ENCODE measurements around the gene SRGAP2. TPM values are rescaled to one million over a fixed set of nuclear protein-coding genes. Genes with fewer than 3 reads are reported as not detected.
"Not testable (repeated sequence)": the region's sequence is repeated elsewhere in the genome, so short reads cannot be mapped to it uniquely, and the experiment has no call there.

SRGAP2 gene
- total RNA-seq, 2 experiments from 2014 or later = 39.5 to 43.4 TPM

DNA sequence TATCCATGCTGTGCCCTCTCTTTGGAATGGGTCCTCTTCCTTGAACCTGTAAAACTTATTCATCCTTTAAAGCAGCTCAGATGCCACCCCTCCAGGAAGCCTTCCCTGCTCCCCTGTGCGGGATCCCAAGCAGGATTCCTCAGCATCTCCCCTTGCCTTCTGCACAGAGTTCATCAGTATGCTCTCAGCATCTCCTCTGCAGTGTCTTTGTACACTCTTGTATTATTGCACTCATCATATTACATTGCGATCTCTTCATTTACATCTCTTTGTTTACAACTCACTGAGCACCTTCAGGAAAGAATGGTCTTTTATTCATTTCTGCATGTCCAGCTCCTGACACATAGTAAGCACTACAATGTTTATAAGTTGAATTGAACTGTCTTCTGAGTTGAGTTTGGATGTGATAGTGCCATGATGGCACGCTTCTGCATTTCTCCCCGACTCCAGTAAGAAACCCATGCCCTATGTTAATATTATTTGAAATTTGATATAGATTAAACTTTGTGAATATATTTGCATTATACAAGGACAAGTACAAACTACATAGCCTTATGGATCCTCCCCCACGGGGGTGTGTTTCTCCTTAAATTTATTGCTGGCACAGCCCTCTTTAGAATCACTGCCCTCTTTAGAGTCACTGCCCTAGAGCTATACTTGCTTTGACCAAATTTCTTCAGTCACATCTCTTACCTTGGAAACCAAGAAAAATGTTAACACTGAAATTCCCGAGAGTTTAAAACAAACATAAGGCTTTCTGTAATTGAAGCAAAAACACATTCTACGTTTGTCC lies 12.5 kb downstream of the SRGAP2 start:
- POLR2A ChIA-PET; H3K27ac Mint-ChIP-seq; intact Hi-C loops (cut with micrococcal nuclease); H3K4me1 Mint-ChIP-seq (ENCODE audit: low read depth); H3K9me3 Mint-ChIP-seq; H3K36me3 Mint-ChIP-seq (ENCODE audit: low read depth); H3K27me3 Mint-ChIP-seq; ATAC-seq; H3K4me3 Mint-ChIP-seq; DNase-seq; CTCF ChIA-PET: not testable (repeated sequence)

DNA sequence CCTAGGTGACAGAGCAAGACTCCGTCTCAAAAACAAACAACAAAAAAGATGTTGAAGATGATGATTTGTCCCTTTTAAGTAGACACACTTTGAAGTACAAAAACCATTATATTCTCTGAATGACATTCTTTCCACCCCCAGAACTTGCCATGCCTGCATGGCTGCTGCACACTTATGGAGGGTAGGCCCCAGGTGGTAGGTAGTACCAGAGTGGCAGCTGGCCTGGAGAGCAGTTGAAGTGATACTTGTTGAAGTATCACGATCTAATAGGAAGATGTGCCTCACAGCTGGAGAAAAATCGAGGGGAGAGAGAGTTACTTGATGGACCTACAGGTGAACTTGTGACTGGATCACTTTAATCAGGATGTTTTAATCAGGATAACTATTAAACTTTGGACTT lies 14.9 kb downstream of the SRGAP2 start:
- H3K27me3 Mint-ChIP-seq; intact Hi-C loops (cut with micrococcal nuclease); H3K36me3 Mint-ChIP-seq (ENCODE audit: low read depth); H3K9me3 Mint-ChIP-seq; ATAC-seq; POLR2A ChIA-PET; H3K4me1 Mint-ChIP-seq (ENCODE audit: low read depth); H3K4me3 Mint-ChIP-seq; H3K27ac Mint-ChIP-seq; DNase-seq; CTCF ChIA-PET: not testable (repeated sequence)

DNA sequence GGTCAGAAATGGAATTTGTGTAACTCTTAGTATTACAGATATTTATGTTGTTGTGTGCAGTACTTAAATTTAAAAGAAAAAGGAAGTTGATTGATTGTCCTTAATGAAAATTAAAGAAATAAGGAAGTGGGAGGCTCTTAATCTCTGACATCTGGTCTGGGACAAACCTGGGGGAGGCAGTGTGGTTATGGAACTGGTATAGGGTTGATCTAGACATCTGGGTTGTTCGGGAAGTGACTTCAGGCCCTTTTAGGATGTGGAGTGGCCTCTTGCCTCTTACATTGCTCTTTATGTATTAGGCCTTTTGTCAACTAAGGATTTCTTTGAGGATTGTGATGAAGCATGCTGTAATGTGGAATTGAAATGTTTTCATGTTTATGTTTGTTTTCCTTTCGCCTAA lies 15.4 kb downstream of the SRGAP2 start:
- H3K9me3 Mint-ChIP-seq; H3K27me3 Mint-ChIP-seq; POLR2A ChIA-PET; ATAC-seq; CTCF ChIA-PET; intact Hi-C loops (cut with micrococcal nuclease); H3K27ac Mint-ChIP-seq; H3K4me3 Mint-ChIP-seq; H3K36me3 Mint-ChIP-seq (ENCODE audit: low read depth); H3K4me1 Mint-ChIP-seq (ENCODE audit: low read depth); DNase-seq: not testable (repeated sequence)

DNA sequence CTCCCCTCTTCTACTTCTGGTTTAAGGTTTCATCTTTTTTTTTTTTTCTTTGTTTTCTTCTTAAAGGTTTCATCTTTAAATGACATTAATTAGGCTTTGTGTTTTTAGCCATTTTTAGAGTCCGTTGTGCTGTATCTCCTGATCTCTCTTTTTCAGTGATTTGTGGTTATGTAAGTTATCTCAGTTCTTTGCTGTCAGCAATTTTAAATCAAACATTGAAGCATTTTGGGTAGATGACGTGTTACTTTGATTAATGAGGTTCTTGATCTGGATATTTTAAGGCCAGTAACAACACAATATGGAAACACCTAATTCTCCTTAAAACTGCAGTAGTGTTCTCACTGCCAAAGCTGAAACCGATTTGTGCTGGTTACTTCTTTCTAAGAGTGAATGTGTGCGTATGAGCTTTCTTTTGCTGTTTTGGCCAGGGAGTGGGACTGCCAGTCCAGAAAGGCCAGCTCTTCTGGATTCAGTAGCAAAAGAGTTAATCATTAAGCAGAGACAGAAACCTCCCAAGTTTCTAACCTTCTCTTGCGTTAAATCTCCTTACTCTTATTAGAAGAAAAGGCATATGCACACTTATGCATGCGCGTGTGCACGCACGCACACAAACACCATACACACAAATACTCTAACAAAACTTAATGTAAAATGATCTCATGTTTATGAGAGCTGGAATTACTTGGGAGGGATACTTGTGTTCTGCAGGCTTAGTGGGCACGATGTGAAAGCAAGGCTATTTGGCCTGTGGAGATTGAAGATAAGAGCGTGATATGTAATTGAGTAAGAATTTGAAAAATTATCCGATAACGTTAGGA lies 16.4 kb downstream of the SRGAP2 start:
- DNase-seq; ATAC-seq; H3K4me3 Mint-ChIP-seq; intact Hi-C loops (cut with micrococcal nuclease); POLR2A ChIA-PET; H3K4me1 Mint-ChIP-seq (ENCODE audit: low read depth); CTCF ChIA-PET; H3K36me3 Mint-ChIP-seq (ENCODE audit: low read depth); H3K27me3 Mint-ChIP-seq; H3K9me3 Mint-ChIP-seq; H3K27ac Mint-ChIP-seq: not testable (repeated sequence)

DNA sequence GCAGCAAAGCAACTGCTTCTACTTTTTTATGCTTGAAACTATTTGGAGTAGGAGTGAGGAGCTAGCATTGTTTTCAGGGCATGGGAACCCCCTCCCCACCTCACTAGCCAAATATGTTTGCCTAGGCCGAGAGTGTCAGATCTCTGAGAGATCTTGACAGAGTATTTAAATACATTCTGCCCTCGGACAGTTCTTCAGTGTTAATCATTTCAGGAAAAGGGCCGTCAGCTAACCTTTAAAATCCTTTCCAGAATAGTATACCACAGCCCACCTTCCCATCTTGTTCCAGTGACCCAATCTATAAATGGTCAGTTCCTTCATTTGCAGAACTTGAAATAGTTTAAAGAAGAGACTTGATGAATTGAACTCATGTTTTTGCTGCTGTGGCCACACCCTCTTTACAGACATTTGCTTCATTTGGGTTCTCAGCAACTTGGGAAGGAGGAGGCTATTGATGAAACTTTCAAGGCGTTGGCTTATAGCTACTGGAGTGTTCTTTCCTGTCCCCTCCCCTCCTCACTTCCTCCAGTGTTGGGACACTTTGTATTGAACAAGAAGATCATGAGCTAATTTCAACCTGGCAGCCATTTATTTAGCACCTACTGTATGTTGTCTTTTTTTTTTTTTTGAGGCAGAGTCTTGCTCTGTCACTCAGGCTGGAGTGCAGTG lies 17.1 kb downstream of the SRGAP2 start:
- H3K36me3 Mint-ChIP-seq (ENCODE audit: low read depth); H3K27me3 Mint-ChIP-seq; POLR2A ChIA-PET; H3K27ac Mint-ChIP-seq; ATAC-seq; H3K4me3 Mint-ChIP-seq; intact Hi-C loops (cut with micrococcal nuclease); H3K9me3 Mint-ChIP-seq; DNase-seq; CTCF ChIA-PET; H3K4me1 Mint-ChIP-seq (ENCODE audit: low read depth): not testable (repeated sequence)

DNA sequence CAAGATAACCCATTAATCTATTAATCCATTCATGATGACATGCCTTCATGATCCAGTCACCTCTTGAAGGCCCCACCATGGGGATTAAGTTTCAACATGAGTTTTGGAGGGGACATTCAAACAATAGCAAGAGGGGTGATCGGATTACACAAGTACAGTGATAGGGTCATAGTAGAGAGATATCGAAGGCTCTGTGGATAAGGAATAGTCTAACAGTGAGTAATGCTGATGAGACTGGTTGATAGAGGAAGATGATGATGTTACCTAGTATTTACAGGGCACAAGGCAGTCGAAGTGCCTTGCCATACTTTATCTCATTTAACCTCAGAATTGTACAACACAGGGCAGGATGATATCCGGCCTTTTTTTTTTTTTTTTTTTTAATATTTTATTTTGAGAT lies 18.2 kb downstream of the SRGAP2 start:
- not testable (repeated sequence) for DNase-seq

DNA sequence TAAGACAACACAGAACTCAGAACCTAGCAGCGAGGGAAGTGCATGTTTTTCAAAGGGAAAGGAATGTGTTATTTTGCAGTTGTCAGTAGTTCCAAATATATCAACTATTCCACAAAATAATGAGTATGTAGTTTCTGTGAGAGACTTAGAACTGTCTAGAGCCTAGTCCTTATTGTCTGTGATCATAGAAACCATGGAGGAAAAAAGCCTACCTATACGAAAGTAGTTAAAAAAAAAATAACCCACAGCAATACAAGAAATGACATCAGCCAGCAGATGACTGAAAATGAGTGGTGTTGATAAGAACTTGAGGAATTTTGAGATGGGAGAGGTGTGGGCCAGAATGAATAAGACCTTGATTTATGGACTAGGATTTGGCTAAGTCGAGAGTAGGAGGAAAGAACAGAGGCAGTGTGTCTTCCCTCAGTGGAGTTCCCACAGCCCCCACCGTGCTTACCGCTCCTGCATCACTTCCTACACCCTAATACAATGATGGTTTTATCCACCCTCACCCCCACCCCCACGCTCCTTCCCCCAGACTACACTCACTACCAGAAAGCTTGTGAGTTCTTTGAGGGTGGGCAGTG lies 20.9 kb downstream of the SRGAP2 start:
- H3K27ac Mint-ChIP-seq; H3K36me3 Mint-ChIP-seq (ENCODE audit: low read depth); H3K4me1 Mint-ChIP-seq (ENCODE audit: low read depth); H3K27me3 Mint-ChIP-seq; H3K4me3 Mint-ChIP-seq; ATAC-seq; POLR2A ChIA-PET; intact Hi-C loops (cut with micrococcal nuclease); DNase-seq; CTCF ChIA-PET; H3K9me3 Mint-ChIP-seq: not testable (repeated sequence)

More for the DNA sequence above, 18.2 kb downstream of the SRGAP2 start:
- H3K27ac Mint-ChIP-seq; H3K4me1 Mint-ChIP-seq (ENCODE audit: low read depth); H3K9me3 Mint-ChIP-seq; POLR2A ChIA-PET; intact Hi-C loops (cut with micrococcal nuclease); H3K4me3 Mint-ChIP-seq; H3K27me3 Mint-ChIP-seq; H3K36me3 Mint-ChIP-seq (ENCODE audit: low read depth); CTCF ChIA-PET; ATAC-seq: not testable (repeated sequence)

DNA sequence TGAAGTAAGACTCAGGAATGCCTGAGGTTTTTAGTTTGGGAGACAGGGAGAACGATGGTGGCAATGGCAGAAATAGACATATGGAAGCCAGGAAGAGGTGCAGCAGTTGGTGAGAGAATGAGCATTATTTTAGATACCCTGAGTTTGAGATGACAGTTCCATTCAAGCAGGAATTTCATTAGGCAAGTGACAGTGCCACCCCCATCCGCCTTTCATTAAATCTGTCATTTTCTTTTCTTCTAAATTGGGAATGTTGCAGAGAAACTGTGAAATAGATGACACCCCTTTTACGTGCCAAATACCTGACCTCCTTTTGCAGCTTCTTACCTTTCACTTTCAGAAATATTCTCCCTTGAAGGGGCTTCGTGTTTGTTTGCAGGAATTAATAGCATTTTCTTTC lies 22.0 kb downstream of the SRGAP2 start:
- intact Hi-C loops (cut with micrococcal nuclease); H3K4me3 Mint-ChIP-seq; DNase-seq: not testable (repeated sequence)

DNA sequence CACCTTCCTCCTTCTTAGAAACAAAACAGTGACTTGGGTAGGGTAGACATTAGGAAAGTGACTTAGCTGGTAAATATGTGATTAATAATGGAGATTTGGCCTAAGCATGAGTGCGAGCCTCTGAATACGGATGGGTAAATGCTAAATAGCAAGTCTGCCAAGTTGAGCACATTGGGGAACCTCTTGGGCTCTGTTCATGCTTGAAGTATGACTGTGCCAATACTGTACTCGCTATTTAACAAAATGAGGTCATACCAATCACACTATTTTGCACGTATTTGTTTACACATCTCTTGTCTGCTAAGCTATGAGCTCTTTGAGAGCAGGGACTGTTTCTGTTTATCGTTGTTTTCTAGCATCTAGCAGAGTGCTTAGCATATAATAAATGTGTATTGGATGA lies 23.5 kb downstream of the SRGAP2 start:
- H3K36me3 Mint-ChIP-seq (ENCODE audit: low read depth); H3K4me1 Mint-ChIP-seq (ENCODE audit: low read depth); H3K9me3 Mint-ChIP-seq; DNase-seq; POLR2A ChIA-PET; H3K27me3 Mint-ChIP-seq; CTCF ChIA-PET; H3K4me3 Mint-ChIP-seq; H3K27ac Mint-ChIP-seq; intact Hi-C loops (cut with micrococcal nuclease); ATAC-seq: not testable (repeated sequence)

More for the DNA sequence above, 22.0 kb downstream of the SRGAP2 start:
- H3K36me3 Mint-ChIP-seq (ENCODE audit: low read depth); POLR2A ChIA-PET; H3K27ac Mint-ChIP-seq; H3K9me3 Mint-ChIP-seq; H3K27me3 Mint-ChIP-seq; ATAC-seq; H3K4me1 Mint-ChIP-seq (ENCODE audit: low read depth); CTCF ChIA-PET: not testable (repeated sequence)

DNA sequence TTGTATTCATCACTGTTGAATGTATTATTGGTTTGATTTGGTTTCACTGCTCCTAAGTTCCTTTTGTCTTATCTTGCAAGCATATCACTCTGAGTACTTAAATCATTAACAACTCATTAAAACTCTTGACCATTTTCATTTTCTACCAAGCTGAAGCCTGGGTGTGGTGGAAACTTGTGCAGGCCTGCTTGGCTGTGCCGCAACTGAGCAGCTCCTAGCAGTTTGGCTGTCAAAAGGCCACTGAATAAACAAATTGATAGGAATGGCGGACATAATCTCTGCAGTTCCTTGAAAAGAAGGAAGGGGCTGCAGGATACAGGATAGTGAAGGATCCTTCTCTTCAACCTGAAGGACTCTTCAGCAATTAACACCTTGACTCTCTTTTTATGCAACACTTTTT lies 25.9 kb downstream of the SRGAP2 start:
- H3K4me3 Mint-ChIP-seq; POLR2A ChIA-PET; H3K9me3 Mint-ChIP-seq; DNase-seq; CTCF ChIA-PET; H3K36me3 Mint-ChIP-seq (ENCODE audit: low read depth); ATAC-seq; intact Hi-C loops (cut with micrococcal nuclease); H3K4me1 Mint-ChIP-seq (ENCODE audit: low read depth); H3K27ac Mint-ChIP-seq; H3K27me3 Mint-ChIP-seq: not testable (repeated sequence)

DNA sequence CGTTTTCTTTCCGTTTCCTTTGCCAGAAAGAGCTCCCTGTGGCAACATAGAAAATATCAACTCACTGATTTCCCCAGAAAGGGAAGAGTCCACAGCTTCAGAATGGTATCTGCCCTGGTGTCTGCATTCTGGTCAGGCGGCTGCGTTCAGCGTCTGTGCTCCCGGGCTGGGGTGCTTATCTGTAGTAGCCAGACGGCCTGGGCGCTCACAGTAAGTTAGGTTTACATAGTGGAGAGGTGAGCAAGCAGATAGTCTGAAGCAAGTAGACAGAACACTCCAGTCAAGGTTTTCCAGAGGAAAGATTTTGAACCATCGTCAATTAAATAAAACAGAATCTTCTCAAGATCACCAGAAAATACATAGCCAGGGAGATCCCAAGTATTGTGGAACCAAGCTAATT lies 28.6 kb downstream of the SRGAP2 start:
- H3K4me1 Mint-ChIP-seq (ENCODE audit: low read depth); DNase-seq; H3K4me3 Mint-ChIP-seq; H3K27me3 Mint-ChIP-seq; intact Hi-C loops (cut with micrococcal nuclease); H3K9me3 Mint-ChIP-seq; ATAC-seq; POLR2A ChIA-PET; H3K27ac Mint-ChIP-seq; CTCF ChIA-PET; H3K36me3 Mint-ChIP-seq (ENCODE audit: low read depth): not testable (repeated sequence)

Data from activated CD8-positive, alpha-beta T cell treated with anti-CD3 and anti-CD28 coated beads for 36 hours (primary cell).